NCI-H345 (cell line): ENCODE data around the gene PSD2.

ENCODE experiments used
- DNase-seq: peaks from one replicate; lab custom pipeline; 2025; lab: John Stamatoyannopoulos, UW

Gene PSD2

DNA sequence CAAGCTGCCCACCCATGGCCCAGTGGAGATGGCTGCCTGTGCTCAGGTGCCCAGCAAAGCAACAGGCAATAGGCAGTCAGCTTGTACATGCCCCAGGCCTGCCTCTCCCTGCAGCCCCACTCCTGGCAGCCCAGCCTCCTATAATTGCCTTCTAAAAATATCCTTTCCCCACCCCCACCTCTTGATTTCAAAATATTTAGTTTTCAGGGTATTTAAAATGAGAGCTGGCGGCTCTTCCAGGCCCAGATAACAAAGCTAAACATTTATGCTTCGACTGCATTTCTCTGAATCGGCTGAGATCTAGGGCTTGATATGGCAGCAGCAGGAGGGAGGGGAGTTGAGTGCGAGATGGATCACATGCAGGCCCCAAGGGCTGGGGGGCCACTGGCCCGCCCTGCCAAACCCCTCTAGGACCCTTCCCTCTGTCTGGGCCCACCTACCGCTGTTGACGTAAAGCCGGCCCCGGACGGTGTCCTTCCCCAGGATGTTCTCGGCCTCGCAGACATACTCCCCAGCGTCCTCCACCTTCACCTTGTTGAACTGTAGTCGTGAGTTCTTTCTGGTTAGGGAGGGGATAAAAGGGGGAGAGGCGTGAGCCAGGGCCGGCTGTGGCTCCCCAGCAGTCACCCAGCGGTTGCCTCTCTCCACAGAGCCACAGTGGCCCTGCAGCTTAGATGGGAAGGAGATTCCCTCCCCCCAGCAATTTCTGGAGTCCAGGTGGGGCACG, 85.0 kb downstream of the PSD2 start:
- no peak for DNase-seq

DNA sequence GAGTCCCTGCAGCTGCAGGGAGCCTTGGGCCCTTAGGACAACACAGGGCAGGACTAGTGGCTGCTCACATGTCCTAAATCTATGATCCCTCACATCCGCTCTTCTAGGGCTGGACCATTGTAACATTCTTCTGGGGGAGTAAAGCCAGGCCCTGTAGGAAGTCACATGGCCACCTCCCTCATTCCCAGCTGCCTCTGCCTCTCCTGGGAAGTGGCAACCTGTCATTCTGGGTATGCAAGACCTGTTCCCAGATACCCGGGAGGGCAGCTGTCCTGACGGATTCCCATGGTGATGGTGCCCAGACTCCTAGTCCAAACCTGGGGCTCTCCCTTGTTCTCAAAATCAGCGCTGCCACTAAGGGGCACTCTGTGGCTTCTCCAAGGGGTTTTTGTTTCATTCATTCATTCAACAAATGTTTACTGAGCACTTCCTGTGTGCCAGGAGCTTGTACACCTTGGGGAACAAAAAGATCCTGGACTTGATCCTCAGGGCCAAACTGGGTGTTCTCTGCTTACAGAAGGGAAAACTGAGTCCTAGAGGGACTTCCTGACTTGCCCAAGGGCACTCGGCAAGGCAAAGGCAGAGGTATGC, 85.6 kb downstream of the PSD2 start:
- DNase-seq = no peak

DNA sequence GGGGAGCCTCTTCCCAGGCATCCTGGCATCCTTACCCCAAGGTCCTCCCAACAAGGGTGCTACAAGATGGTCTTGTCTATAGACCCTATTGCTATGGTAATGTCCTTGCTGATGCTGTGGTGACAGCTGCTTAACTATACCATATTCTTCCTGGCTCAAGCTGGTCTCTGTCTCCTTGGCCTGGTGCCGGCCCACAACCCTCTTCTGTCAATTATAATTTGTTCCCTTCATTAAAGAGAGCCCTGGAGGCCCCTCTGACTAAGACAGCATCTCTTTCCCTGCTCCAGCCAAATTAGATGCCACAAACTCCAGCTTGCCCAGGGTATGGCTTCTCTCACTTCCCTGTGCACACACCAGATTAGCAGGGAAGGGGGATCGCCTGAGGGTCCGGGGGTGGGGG, 86.7 kb downstream of the PSD2 start:
- DNase-seq = no peak

DNA sequence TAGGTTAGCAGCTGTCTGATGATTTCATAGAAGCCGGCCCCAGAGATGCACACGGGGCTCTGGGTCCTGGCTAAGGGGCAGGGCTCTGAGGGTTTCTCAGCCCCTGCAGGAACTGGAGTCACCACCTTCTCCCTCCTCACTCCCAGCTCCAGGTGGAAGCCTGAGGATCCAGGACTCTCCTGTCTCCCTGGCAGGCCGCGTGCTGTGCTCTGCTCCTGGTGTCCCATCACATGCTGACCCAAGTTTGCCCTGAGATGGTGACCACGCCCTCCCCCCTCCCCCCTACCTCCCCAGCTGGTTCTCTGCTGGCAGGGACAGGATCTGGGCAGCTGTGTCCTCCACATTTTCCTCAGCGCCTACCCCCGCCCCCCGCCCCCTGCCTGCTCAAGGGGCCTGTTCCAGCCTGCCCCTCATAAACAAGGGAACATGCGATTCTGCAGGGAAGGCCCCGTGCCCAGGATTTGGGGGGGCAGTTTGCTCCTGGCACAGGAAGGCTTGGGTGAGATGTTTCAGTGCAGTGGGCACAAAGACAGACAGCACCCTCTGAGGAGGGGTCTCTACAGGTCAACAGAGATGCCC, 87.4 kb downstream of the PSD2 start:
- no peak for DNase-seq

DNA sequence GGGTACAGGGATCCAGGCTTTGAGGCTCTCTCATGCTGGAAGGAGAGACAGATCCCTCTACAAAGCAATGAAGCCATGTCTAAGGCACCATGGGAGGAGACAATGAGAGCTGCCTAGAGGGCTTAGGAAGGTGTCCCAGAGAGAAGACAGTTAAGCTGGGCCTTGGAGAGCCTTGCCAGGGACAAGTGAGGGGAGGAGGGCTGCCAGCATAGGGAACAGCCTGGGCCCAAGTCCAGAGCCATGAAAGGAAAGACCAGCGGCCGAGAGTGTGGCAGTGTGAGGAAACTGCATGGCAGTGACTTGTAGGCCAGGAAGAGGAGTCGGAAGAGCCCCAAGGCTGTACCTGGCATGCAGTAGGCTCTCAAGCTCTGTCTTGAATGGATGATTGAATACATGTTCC, 88.5 kb downstream of the PSD2 start:
- no peak for DNase-seq

DNA sequence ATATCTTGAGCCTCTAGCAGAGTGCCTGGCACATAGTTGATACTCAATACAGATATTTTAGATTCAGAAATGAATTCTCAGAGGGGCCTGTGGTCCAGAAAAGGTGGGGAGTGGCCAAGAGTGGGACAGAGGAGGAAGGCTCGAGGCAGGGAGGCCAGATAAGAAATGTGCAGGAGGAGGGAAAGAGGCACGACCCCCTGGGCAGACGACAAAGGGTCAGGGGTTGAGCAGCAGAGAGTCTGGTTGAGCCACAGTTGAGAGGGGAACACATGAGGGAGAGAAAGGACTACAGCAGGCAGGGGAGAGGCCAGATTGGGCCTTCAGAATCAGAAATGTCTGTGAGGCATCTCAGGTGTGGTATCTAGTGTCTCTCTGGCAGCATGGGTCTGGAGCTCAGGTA, 89.1 kb downstream of the PSD2 start:
- DNase-seq = no peak

DNA sequence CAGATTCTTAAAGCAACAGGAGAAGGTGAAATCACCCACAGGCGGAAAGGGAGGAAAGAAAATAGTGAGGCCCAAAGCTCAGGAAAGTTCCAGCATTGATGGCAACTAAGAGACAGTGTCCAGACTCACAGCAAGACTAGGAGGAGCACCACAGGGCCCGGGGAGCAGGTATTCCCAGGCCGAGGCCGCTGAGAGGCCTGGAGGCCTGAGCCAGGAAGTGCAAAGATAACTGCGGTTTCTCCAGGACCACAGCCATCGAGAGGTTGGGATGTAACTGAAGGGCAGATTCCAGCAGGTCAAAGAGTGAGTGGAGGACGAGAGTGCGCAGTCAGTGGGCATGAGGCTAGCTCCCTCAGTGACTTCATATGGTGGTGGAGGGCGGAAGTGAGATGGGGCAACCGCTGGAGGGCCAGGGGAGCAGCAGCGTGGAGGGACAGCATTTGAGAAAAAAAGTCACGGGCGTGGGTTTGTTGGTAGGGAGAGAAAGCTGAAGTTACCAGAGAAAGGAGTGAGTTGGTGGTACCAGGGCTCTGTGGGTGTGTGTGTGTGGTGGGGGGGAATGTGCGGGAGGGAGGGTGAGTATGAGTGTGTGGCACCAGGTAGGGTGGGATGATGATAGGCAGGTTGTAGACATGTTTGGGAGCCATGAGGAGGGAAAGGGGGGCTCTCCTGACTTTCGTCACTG, 89.7 kb downstream of the PSD2 start:
- DNase-seq = no peak

DNA sequence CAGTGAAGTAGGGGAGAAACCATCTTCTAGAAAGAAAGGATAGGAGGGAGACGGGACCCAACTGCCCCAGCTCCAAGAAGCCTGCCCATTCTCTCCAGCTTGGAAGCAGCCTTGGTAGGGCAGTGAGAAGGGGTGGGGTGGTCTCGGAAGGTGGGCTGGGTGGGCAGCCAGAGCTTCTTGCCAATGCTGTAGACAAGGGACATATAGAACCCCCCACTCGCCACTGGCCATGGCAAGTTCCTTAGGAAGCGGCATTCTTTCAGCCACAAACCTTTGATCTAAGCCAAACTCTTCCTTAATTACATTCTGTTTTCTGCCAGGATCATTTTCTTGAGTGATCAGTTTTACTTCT, 90.2 kb downstream of the PSD2 start:
- DNase-seq = no peak

DNA sequence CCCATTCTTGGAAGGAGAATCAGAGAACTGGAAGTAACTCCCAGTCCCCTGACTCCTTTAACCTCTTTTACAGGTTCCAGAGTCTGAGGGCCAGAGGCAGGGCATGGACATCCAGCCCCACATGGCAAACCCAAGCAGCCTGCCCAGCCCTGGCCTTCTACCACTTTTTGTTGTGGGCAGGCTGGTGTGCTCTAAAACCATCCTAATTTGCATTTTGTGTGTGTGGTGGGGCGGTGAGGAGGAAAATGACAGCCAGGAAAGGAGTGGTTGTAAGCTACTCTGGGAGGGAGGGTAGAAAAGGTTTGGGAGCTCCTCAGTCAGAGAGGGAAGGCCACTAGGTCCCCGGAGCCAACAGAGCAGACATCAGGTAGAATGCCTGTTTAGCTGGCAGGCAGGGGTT, 90.6 kb downstream of the PSD2 start:
- DNase-seq = no peak

DNA sequence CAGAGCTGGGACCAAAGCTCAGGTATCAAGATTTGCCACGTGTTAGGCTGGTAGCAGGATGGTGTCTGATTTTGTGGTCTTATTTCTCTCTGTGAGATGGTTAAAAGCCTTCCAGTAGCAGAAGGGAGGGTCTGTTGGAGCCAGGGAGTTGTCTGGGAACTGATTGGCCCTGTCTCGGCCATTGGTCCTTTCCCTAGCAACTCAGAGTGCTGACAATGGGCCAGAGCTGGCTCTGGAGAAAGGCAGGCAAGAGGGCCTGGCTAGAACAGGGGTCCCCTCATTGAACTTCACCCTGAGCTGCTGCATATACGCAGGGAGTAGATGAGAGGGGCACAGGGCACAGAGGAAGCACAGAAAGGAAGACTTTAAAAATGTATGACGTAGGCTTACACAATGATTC, 92.8 kb downstream of the PSD2 start:
- no peak for DNase-seq

DNA sequence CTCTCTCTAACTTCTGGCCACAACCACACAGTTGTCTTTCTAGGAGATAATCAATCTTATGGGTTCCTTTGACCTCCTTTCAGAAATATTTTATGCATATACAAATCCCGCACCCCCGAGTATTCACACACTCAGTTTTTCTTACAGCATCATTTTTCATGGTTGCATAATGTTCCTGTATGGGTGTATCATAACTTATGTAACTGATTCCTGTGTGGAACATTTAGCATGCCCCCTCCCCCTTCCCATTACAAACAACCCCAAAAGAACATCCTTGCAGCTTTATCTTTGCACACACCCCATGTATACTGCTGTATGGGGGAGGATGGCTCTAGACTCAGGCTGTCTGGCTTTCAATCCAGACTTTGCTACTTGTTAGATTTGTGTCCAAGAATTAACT, 93.8 kb downstream of the PSD2 start:
- DNase-seq = no peak

DNA sequence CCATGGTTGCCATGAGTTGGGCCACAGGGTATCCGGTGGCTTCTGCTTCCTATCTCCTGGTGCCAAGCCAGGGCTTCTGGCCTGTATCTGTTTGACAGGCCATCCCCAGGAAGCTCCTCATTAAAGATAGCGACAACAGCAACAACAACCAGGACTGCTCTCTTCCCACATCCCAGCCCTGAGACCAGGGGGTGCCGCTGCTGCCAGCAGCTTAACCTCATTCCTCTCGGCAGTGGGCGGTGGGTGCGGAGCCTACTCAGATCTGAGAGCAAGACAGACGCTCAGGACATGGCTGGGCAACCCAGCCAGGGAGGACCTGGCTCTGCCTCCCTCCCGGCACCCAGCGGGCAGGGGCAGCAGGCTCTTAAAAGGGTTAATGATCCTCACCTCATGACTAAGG, 98.3 kb downstream of the PSD2 start:
- DNase-seq = no peak
